Measurements from ENCODE around the gene SLAMF6.
"Not testable (repeated sequence)": the region's sequence is repeated elsewhere in the genome, so short reads cannot be mapped to it uniquely, and the experiment has no call there.

Gene SLAMF6

DNA sequence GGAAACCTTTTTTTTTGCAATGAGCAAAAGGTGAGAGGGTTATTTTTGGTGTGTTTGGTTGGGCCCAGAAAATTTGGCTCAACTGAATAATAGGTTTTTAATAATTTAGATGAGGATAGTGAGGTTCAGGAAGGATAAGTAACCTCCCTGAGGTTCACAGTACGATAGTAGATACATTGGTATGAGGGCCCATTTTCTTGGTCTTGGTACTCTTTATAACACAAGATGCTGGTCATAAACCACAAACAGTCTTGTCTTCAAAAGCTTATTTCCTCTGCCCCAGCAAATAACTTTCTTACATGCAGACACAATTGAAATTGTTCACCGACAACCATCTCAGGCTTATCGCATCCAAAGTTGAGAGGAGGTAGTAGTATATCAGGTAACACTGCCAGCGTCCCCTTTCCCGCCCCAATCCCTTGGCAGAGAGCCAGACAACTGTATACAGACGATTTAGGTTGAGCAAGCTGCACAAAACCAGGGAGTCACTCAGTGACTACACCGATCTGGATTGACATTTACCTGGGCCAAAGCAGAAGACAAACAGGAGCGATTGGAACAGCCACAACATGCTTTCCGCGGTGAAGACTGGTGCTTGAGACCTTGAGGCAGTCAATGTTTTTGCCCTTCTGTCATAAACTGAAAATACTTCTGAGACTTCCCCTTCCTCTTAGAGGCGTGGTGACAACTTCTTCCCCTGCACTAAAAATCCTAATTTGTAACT is at the start of gene SLAMF6:
Gene SLAMF6 (minus strand): TSS at position 634 of the 724 bp plus-strand sequence. CDS start 63 bp downstream, at position 571.
- DNase-seq = peak in 1 of 2 donors; percentile 49

DNA sequence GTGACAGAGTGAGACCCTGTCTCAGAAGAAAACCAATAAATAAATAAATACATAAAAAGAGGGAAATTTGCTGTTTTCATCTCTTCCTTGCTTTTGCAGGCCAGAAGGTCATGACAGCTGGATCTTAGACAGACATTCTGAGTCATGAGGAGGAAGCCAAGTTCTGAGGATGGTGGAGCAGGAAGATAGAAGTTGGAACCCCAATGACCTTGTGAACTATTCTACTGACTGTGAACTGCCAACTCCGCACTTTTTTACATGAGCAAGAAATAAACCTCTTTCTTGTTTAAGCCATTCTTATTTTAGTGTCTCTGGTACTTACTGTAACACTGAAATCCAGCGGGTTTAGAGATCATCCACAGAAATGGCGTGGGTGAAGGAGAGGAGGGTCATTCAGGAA is 47.8 kb upstream of the SLAMF6 start:
- no peak for DNase-seq

DNA sequence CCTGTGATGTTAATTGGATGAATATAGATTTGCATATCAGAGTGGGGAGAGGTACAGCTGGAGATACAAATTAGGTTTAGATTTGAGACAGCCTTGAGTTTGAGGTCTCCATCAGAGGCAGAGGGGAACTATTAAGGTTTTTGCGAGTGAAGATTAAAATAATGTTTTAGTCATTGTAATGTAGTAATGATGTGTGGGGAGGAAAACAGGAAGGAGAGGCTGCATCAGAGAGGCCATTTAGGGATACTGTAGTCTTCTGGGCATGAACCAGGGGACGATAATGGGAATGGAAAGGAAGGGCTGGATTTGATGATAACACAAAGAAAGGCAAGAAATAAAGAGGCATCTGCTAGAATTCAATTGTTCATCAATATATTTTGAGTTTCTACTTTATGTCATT is 46.8 kb upstream of the SLAMF6 start:
- DNase-seq = no peak

DNA sequence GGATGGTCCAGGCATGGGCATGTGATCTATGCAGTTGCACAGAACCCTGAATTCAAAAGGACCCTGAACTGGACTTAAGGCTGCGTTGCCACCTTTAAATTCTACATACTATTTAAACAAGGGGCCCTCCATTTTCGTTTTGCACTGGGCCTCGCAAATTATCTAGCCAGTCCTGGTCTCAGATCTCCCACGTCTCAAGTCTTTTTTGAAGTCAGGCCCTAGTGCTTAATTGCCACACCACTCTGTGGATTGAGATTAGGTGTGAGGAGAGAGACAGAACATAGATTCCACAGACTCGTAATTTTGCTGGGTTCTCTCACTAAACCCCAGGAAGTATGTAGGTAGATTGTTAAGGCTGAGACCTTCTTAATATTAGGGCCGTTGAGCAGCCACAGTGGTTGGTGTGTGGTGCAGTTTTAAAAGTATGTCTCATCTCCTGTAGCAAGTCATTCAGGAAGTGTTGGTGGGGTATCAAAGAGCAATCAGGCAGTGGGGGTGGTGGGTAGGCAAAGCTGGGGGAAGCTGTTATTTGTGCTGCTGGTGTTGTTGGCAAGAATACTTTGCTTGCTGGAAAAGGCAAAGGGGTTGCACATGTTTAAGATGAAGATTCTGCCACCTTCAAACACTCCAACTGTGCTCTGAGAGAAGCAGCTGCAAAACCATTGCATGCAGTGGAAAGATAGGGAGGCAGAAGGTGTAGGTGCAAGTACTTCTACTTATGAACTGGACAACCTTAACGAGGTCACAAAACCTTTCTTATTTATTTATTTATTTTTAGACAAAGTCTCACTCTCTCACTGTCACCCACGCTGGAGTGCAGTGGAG is 45.0 kb upstream of the SLAMF6 start:
- DNase-seq = peak in 1 of 2 donors; percentile 90

DNA sequence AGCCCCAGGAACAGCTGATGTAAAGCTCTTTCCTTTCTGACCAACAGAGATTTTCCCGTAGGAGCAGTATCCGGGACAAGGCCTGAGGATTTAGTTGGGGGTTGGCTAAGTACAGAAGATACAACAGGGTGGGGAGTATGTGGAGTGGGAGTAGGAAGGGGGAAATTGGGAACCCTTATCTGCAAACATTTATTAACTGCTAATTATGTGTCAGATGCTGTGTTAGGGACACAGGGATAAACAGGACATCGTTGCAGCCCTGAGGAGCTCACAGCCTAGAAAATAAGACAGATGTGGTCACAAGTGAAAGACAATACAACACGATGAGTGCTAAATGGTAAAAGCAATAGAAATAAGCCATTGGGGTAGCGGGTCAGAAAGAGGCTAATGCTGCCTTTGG is 44.3 kb upstream of the SLAMF6 start:
- DNase-seq = no peak

DNA sequence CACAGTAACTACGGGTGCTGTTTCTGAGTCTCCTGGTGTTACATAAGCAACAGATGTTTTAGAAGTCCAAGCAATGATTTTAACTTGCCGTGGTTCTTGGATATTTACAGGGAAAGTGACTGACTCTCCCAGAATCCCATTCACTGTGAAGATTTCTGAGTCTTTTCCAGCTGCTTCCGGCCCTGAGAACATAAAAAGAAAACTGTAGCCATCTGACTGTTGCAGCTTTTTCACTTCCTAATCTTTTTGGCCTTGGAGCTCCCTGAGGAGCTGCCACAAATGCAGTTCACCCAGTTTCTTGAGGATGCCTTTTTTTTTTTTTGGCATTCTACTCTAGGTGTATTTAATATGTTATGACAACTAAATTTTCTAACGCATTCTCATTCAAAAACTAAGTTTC is 42.5 kb upstream of the SLAMF6 start:
- no peak for DNase-seq

DNA sequence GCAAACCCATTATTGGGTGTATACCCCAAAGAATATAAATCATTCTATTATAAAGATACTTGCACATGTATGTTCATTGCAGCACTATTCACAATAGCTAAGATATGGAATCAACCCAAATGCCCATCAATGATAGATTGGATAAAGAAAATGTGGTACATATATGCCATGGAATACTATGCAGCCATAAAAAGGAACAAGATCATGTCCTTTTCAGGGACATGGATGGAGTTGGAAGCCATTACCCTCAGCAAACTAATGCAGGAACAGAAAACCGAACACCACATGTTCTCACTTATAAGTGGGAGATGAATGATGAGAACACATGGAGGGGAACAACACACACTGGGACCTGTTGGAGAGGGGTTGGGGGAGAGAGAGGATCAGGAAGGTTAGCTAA is 40.2 kb upstream of the SLAMF6 start:
- not testable (repeated sequence) for DNase-seq

DNA sequence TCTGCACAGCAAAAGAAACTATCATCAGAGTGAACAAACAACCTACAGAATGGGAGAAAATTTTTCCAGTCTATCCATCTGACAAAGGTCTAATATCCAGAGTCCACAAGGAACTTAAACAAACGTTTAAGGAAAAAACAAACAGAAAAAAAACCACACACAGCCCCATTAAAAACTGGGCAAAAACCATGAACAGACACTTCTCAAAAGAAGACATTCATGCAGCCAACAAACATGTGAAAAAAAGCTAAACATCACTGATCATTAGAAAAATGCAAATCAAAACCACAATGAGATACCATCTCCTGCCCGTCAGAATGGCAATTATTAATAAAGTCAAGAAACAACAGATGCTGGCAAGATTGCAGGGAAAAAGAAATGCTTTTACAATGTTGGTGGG is 39.7 kb upstream of the SLAMF6 start:
- not testable (repeated sequence) for DNase-seq

DNA sequence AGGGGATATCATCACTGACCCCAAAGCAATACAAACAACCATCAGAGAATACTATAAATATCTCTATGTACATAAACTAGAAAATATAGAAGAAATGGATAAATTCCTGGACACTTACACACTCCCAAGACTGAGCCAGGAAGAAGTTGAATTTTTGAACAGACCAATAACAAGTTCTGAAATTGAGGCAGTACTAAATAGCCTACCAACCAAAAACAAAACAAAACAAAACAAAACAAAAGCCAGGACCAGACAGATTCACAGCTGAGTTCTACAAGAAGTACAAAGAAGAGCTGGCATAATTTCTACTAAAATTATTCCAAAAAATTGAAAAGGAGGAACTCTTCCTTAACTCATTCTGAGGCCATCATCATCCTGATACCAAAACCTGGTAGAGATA is 37.8 kb upstream of the SLAMF6 start:
- DNase-seq = no peak

DNA sequence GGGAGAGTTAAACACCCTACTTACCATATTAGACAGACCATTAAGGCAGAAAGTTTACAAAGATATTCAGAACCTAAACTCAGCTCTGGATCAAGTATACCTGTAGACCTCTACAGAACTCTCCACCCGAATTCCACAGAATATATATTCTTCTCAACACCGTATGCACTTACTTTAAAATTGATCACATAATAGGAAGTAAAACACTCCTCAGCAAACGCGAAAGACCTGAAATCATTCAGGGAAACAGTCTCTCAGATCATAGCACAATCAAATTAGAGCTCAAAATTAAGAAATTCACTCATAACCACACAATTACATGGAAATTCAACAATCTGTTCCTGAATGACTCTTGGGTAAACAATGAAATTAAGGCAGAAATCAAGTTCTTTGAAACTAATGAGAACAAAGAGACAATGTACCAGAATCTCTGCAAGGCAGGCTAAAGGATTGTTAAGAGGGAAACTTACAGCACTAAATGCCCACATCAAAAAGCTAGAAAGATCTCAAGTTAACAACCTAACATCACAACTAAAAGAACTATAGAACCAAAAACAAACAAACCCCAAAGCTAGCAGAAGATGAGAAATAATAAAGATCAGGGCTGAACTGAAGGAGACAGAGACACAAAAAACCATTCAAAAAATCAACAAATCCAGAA is 37.1 kb upstream of the SLAMF6 start:
- DNase-seq = no peak

DNA sequence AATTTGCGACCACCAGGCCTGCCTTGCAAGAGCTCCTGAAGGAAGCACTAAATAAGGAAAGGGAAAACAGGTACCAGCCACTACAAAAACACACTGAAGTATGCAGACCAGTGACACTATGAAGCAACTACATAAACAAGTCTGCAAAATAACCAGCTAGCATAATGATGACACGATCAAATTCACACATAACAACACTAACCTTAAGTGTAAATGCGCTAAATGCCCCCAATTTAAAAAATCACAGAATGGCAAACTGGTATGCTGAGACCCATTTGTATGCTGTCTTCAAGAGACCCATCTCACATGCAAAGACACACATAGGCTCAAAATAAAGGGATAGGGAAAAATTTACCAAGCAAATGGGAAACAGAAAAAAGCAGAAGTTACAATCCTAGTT is 36.4 kb upstream of the SLAMF6 start:
- DNase-seq = not testable (repeated sequence)

DNA sequence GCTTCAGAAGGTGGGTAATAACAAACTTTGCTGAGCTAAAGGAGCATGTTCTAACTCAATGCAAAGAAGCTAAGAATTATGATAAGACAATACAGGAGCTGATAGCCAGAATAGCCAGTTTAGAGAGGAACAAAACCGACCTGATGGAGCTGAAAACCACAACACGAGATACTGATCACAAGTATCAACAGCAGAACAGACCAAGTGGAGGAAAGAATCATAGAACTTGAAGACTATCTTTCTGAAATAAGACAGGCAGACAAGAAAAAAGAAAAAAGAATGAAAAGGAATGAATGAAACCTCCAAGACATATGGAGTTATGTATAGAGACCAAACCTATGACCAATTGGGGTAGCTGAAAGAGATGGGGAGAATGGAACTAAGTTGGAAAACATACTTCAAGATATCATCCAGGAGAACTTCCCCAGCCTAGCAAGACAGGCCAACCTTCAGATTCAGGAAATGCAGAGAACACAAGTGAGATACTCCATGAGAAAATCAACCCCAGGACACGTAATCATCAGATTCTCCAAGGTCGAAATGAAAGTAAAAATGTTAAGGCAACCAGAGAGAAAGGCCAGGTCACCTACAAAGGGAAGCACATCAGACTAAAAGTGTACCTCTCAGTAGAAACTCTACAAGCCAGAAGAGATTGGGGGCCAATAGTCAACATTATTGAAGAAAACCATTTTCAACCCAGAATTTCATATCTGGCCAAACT is 35.8 kb upstream of the SLAMF6 start:
- no peak for DNase-seq

DNA sequence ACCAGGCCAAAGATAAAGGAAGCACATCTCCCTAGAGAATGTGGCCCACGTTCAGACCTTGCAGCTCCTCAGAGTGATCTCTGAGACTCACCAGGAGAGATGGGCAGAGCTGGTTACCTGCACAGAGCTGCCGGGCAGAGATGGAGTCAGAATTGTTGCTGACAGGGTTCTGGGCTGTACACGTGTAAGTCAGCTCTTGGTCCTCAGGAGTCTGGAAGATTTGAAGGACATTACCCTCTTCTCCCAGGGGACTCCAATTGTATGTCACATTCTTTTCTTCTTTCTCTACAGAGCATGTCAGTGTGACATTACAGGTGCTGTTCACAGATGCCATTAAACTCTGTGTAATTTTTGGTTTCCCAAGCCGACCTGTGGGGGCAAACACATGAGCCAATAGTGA is 30.7 kb upstream of the SLAMF6 start:
- DNase-seq = no peak

DNA sequence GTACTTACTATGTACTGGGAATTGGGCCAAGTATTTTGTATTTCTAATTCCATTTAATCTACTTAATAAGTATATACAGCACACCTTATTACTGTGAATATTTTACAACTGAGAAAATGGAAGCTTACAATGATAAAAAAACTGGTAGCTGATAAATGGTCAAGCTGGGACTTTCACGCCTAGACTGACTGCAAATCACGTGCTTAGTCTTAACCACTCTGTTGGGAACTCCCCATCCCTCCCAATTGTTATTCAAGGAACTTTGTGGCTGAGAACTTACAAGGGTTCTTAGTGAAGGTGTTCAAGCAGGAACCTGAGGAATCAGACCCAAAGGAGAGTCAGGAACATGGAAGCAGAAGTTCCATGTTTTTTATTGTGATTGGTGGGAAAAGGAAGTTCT is 29.4 kb upstream of the SLAMF6 start:
- no peak for DNase-seq

DNA sequence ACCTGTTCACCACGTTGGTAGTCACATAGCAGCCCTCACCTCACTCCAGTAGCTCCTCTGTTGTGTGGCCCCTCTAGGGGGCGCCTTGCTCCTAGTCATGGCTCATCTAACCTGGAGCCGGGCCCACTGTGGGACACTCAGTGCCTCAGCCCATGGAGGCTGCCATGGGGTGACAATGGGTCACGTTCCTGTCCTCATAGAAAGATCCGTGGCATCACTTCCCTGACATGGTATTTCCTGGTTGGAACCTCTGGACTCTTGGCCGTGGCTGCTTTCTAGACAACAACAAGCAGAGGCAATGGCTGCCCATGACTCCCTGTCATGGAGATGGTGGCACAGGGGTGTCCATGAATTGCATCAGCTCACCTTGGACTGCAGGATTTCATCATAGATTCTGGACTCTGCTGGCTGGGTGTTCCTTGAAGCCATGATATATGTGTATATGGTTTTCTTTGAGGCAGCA is 27.5 kb upstream of the SLAMF6 start:
- no peak for DNase-seq

DNA sequence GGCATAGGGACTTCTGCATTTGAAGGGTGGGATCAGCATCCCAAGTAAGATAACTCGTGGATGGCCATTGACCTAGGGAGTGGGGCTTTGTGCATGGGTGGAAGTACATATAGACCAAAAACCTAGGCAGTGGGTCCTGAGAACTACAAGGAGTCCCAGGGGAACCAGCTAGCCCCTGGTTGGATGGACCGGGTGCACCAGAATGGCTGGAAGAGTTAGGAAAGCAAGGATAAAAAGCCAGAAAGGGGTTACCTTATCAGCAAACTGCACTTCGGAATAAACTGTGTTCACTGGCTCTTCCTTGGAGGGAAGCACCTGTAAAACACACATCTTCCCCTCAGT is 26.6 kb upstream of the SLAMF6 start:
- DNase-seq = no peak

DNA sequence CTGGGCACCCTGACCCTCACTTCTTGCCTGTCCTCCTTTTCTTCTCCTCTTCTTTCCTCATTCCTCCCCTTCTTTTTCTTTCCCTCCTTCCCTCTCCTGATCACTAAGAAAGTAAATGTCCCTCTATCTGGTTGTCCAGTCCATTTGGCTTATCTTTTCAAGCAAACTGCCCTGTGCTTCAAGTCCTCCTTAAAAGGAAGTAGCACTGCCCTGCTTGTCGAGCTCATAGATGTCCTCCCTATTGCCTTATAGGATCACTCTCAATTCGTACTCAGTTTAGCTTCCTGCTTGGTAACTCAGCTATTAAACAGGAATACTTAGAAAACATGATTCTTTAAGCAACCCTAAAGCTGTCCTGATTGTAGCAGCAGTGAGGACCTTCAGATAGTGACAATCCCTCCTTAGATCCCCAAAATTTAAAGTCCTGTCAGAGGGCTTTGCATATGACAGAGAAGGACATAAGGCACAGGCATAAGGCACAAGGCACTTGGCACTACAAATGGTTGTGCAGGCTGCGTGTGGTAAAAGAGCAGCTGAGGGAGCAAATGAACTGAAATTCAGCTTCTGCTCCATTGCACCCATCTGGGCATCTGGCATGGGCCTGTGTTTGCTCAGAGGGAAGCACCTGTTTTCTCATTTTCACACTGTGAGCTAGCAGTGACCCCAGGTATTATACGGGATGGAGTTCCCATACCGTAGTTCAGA is 26.1 kb upstream of the SLAMF6 start:
- no peak for DNase-seq

DNA sequence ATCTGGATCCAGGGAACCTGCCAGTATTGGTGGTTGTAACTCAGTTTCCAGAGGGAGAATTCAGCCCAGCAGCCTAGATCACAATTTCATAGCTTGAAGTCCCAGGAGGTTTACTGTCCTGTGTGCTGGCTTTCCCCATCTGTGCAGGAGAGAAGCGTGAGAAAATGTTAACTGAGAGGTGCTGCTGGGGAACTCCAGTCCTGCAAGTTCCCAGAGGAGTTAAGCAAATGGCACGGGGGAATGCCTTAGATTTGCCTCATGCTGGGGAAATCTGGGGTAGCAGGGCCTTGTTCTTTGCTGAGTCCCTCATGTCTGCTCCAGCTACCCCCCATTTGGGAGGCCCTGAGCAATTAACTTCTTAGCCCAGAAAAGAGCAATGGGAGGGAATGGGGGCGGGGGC is 25.1 kb upstream of the SLAMF6 start:
- DNase-seq = no peak

DNA sequence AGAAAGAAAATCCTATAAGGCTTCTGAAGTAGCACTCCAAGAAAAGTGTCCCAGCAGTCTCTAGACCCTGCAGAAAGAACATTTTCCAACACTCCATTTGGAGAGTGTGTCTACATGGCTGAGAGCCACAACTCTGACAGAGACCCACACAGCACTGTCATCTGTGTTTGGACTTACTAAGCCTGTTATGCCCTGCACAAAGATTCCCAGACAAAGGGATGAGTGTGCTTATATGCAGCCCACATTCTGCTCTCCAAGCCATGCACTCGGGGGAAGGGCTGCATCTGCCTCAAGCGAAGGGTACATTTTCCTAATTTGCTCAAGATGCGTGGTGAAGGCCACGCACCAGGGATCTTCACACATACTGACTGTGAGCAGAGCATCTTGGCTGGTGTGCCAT is 24.4 kb upstream of the SLAMF6 start:
- no peak for DNase-seq

DNA sequence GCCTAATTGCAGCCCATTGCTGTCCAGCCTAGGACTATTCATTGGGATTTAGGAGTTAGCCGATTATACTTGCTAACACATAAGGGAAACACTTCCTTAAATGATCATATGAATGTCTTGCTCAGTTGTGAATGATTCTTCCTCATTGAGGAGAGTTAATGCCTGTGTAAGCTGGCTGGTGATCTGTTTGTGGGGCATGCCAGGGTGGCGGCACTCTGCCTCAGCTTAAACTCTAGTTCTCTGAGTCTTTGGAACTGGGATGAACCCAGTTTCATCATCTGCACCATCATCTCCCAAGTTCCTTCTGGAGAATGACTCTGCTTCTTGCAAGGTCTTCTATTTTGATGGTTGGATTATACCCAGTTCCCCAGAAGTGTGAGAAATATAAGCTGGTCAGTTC is 23.9 kb upstream of the SLAMF6 start:
- no peak for DNase-seq

DNA sequence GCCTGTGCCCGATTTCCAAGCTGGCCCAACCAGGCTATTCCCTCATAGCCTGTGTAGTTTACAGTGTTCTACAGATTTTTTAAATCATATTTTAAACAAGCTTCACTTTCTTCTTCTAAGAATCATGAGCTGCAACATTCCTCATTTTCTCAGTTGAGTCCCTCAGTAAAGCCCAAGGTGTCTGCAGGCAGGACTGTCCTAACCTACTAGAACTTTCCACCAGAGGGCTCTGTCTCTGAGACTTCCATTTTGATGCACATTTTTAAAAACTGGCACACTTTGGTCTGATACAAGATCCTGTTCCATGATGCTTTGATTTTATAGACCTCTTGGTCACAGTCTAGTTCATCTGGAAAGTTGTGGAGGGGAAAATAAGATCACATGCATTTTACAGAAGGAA is 21.6 kb upstream of the SLAMF6 start:
- DNase-seq = peak in 1 of 2 donors; percentile 13

DNA sequence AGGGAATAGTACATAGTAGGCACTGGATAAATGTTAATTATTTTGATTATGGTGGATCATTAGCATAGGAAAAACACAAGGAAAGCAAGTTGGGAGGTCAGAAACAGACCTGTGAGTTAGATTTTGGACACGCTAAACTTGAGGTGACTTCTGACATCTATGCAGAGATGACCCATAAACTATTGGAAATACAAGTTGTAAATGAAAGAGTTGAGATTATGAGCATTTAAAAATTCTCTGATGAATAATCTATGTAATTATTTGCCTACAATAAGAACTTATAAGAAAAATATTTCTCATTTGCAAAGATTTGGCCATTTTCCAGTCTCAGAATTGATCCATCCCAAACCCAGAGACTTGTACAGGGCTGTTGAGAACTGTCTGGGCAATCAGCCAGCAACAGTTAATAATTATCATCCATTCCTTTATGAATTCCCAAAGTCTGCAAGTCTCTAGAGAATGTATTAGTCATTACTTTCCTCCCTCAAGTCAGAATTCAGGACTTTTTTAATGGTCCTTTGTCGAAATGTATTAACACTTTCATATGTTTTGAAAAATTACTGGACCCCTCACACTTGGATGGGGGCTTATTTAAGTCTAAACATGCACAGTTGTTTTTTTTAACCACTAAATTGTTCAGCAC is 19.4 kb upstream of the SLAMF6 start:
- DNase-seq = no peak

All from bone marrow (tissue), 2 donors.